ENCODE results near the gene ARL6IP4.
A peak's percentile ranks its signal among the peaks of the same experiment; 100 is the strongest.

ARL6IP4 gene

GRCh38 chr12:122977153-122977552 lies 3.3 kb upstream of the ARL6IP4 start:
- FAIRE-seq: no peak
- DNase-seq (ENCODE audit: extremely low spot score, insufficient read length, low read depth): no peak

GRCh38 chr12:122977655-122978392 lies 2.7 kb upstream of the ARL6IP4 start:
- DNase-seq (ENCODE audit: extremely low spot score, insufficient read length, low read depth) (no peak), FAIRE-seq (no peak)

- no peak for DNase-seq (ENCODE audit: extremely low spot score, insufficient read length, low read depth)
- FAIRE-seq: no peak
Measured at GRCh38 chr12:122978507-122978955, 1.9 kb upstream of the ARL6IP4 start.

GRCh38 chr12:122979001-122979907 lies 1.2 kb upstream of the ARL6IP4 start:
- DNase-seq (ENCODE audit: extremely low spot score, insufficient read length, low read depth) (no peak), FAIRE-seq (no peak)

GRCh38 chr12:122979908-122980182 lies 636 bp upstream of the ARL6IP4 start:
- DNase-seq (ENCODE audit: extremely low spot score, insufficient read length, low read depth): no peak
- no peak for FAIRE-seq

GRCh38 chr12:122981036-122981471 lies 573 bp downstream of the ARL6IP4 start:
- FAIRE-seq: no peak
- no peak for DNase-seq (ENCODE audit: extremely low spot score, insufficient read length, low read depth)

GRCh38 chr12:122981587-122982476 lies 1.4 kb downstream of the ARL6IP4 start:
- DNase-seq (ENCODE audit: extremely low spot score, insufficient read length, low read depth): no peak
- peak; percentile 31 for FAIRE-seq

- DNase-seq (ENCODE audit: extremely low spot score, insufficient read length, low read depth): no peak
- no peak for FAIRE-seq
Measured at GRCh38 chr12:122982477-122982815, 2.0 kb downstream of the ARL6IP4 start.

GRCh38 chr12:122982963-122983788 lies 2.7 kb downstream of the ARL6IP4 start:
- DNase-seq (ENCODE audit: extremely low spot score, insufficient read length, low read depth): no peak
- no peak for FAIRE-seq

- FAIRE-seq: no peak
Measured at GRCh38 chr12:122983789-122984515, 3.5 kb downstream of the ARL6IP4 start.

GRCh38 chr12:122984612-122985337 lies 4.3 kb downstream of the ARL6IP4 start:
- DNase-seq (ENCODE audit: extremely low spot score, insufficient read length, low read depth): no peak

More at GRCh38 chr12:122983789-122984515, 3.5 kb downstream of the ARL6IP4 start:
- no peak for DNase-seq (ENCODE audit: extremely low spot score, insufficient read length, low read depth)

GRCh38 chr12:122985338-122986257 lies 5.1 kb downstream of the ARL6IP4 start:
- DNase-seq (ENCODE audit: extremely low spot score, insufficient read length, low read depth) (no peak), FAIRE-seq (no peak)

More at GRCh38 chr12:122984612-122985337, 4.3 kb downstream of the ARL6IP4 start:
- FAIRE-seq: no peak

GRCh38 chr12:122986258-122986871 lies 5.9 kb downstream of the ARL6IP4 start:
- no peak for FAIRE-seq

GRCh38 chr12:122987086-122987951 lies 6.8 kb downstream of the ARL6IP4 start:
- FAIRE-seq (no peak), DNase-seq (ENCODE audit: extremely low spot score, insufficient read length, low read depth) (no peak)

More at GRCh38 chr12:122986258-122986871, 5.9 kb downstream of the ARL6IP4 start:
- no peak for DNase-seq (ENCODE audit: extremely low spot score, insufficient read length, low read depth)

GRCh38 chr12:122988036-122988435 lies 7.6 kb downstream of the ARL6IP4 start:
- DNase-seq (ENCODE audit: extremely low spot score, insufficient read length, low read depth) (no peak), FAIRE-seq (no peak)

All from GM18507 (cell line).